MCF 10A (cell line): Measurements from ENCODE around the gene ECHS1. TPM values are rescaled to one million over a fixed set of nuclear protein-coding genes. Genes with fewer than 3 reads are reported as not detected.

Experiments
- BruUV-seq: library from RNA; stranded (reverse); fragments of 400-500 nt; replicated peaks from 2 replicates; lab custom pipeline; 2021; lab: Mats Ljungman, UMichigan
- CTCF ChIA-PET: fragments of 300-600 bp; sonication (Branson Sonifier 250); formaldehyde crosslinking; extraction: SDS; loops from one replicate; lab custom pipeline; 2021; ENCODE audit warnings: antibody characterized with exemption, inconsistent platforms; lab: Yijun Ruan, JAX
- POLR2A ChIA-PET: fragments of 300-600, 350-650 bp; sonication (Branson Sonifier 250); formaldehyde crosslinking; extraction: SDS; loops from one replicate; lab custom pipeline; 2020; ENCODE audit warnings: antibody characterized with exemption, inconsistent platforms; lab: Yijun Ruan, JAX
- DNase-seq: peaks from one replicate; pipeline ENCODE4 v3.0.0-alpha.2; 2018; ENCODE audit not compliant: unreplicated experiment
- H3K27ac Mint-ChIP-seq: one replicate; pipeline ENCODE4 v1.8.0; 2022; ENCODE audit warnings: mild to moderate bottlenecking, low read depth, mixed read lengths; ENCODE audit not compliant: unreplicated experiment
- H3K27me3 Mint-ChIP-seq: one replicate; pipeline ENCODE4 v1.8.0; 2022; ENCODE audit warnings: mixed read lengths; ENCODE audit not compliant: insufficient read depth, unreplicated experiment
- H3K36me3 Mint-ChIP-seq: one replicate; pipeline ENCODE4 v1.8.0; 2022; ENCODE audit warnings: mild to moderate bottlenecking, moderate library complexity, mixed read lengths; ENCODE audit not compliant: insufficient read depth, unreplicated experiment
- H3K4me1 Mint-ChIP-seq: one replicate; pipeline ENCODE4 v1.8.0; 2022; ENCODE audit warnings: mixed read lengths; ENCODE audit not compliant: insufficient read depth, unreplicated experiment
- H3K4me3 Mint-ChIP-seq: one replicate; pipeline ENCODE4 v1.8.0; 2022; ENCODE audit warnings: mild to moderate bottlenecking, moderate library complexity, mixed read lengths; ENCODE audit not compliant: unreplicated experiment
- H3K9me3 Mint-ChIP-seq: one replicate; pipeline ENCODE4 v1.8.0; 2022; ENCODE audit warnings: mixed read lengths; ENCODE audit not compliant: unreplicated experiment
- intact Hi-C: fragments of 100-400 bp; cut with micrococcal nuclease; formaldehyde crosslinking; loops from 2 replicates; pipeline ENCODE4 v1.14.1; 2022
- total RNA-seq: library from RNA; stranded (reverse); gene quantifications from 2 replicates; pipeline ENCODE4 v1.2.3, GENCODE V29; 2022
- TF ChIP-seq, protein P1 (sequence below): fragments of 200-600 bp; IDR thresholded peaks from one replicate; pipeline ENCODE4 v1.8.0; 2022; ENCODE audit warnings: antibody characterized with exemption, mild to moderate bottlenecking; ENCODE audit not compliant: unreplicated experiment

Gene ECHS1
- total RNA-seq, 1 experiment from 2014 or later: 82.7 TPM

DNA sequence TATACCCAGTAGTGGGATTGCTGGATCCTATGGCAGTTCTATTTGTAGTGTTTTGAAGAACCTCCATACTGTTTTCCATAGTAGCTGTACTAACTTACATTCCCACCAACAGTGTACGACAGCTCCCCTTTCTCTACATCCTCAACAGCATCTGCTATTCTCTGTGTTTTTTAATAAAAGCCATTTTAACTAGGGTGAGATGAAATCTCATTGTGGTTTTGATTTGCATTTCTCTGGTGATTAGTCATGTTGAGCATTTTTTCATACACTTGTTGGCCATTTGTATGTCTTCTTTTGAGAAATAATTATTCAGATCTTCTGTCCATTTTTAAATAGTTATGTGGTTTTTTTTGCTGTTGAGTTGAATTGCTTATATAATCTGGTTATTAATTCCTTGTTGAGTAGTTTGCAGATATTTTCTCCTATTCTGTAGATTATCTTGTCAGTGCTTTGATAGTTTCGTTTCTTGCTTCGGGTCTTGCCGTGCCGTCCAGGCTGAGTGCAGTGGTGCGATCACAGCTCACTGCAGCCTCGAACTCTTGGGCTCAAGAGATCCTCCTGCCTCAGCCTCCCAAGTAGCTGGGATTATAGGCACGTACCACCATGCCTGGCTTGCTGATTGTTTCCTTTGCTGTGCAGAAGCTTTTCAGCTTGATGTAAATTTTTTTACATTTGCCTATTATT is 32.8 kb upstream of the ECHS1 start:
- TF ChIP-seq, protein P1, sequence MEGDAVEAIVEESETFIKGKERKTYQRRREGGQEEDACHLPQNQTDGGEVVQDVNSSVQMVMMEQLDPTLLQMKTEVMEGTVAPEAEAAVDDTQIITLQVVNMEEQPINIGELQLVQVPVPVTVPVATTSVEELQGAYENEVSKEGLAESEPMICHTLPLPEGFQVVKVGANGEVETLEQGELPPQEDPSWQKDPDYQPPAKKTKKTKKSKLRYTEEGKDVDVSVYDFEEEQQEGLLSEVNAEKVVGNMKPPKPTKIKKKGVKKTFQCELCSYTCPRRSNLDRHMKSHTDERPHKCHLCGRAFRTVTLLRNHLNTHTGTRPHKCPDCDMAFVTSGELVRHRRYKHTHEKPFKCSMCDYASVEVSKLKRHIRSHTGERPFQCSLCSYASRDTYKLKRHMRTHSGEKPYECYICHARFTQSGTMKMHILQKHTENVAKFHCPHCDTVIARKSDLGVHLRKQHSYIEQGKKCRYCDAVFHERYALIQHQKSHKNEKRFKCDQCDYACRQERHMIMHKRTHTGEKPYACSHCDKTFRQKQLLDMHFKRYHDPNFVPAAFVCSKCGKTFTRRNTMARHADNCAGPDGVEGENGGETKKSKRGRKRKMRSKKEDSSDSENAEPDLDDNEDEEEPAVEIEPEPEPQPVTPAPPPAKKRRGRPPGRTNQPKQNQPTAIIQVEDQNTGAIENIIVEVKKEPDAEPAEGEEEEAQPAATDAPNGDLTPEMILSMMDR: no peak
- CTCF ChIA-PET: interaction anchor here (1.4 kb wide), 1 partner anchor 98 kb away, joined by 6 read pairs; no protein-coding TSS in a partner anchor
- H3K36me3 Mint-ChIP-seq: peaks cover 87% of the 10 kb centered on the region
- intact Hi-C loops: no loop called here
- H3K4me1 Mint-ChIP-seq: peaks cover 19% of the 10 kb centered on the region
- H3K9me3 Mint-ChIP-seq: peaks cover 2% of the 10 kb centered on the region
- no peak for DNase-seq
- H3K27ac Mint-ChIP-seq: no peak overlapping the region
- POLR2A ChIA-PET: interaction anchor here (2.9 kb wide), 1 partner anchor 12 kb away, joined by 11 read pairs; the partner anchor contains the start of gene MTG1
- no peak overlapping the region for H3K4me3 Mint-ChIP-seq
- BruUV-seq: no TSS peak
- H3K27me3 Mint-ChIP-seq: no peaks in the 10 kb centered on the region

DNA sequence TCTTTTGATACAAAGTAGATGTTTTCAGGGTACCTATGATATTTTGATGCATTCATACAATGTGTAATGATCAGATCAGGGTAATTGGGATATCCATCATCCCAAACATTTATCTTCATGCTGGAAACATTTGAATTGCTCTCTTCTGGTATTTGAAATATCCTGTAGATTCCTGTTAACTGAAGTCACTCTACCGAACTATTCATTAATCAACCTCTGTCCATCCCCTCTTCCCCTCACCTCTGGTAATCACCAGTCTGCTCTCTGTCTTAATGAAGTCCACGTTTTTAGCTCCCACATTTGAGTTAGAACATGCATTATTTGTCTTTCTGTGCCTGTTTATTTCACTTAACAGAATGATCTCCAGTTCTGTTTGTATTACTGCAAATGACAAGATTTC is 32.1 kb upstream of the ECHS1 start:
- CTCF ChIA-PET: interaction anchor here (1.4 kb wide), 1 partner anchor 98 kb away, joined by 6 read pairs; no protein-coding TSS in a partner anchor
- H3K36me3 Mint-ChIP-seq: peaks cover 87% of the 10 kb centered on the region

DNA sequence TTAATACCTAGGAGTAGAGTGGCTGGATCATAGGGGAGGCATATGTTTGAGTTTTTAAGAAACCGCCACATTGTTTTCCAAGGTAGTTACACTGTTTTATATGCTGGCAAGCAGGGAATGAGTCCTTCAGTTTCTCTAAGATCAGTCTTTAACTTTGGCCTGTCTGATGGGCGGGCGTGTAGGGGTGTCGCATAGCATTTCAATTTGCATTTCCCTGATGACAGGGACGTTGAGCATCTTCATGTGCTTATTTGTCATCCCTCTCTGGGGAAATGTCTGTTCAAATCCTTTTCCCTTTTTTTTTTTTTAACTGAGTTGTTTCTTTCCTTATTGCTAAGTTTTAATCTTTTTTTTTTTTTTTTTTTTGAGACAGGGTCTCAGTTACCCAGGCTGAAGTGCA is 30.6 kb upstream of the ECHS1 start:
- no TSS peak for BruUV-seq
- intact Hi-C loops: no loop called here
- DNase-seq: no peak
- POLR2A ChIA-PET: interaction anchor here (2.9 kb wide), 1 partner anchor 10 kb away, joined by 11 read pairs; the partner anchor contains the start of gene MTG1
- H3K4me3 Mint-ChIP-seq: no peak overlapping the region
- H3K4me1 Mint-ChIP-seq: peaks cover 19% of the 10 kb centered on the region
- TF ChIP-seq, protein P1: no peak
- H3K9me3 Mint-ChIP-seq: no peaks in the 10 kb centered on the region
- CTCF ChIA-PET: interaction anchor here (1.0 kb wide), 1 partner anchor 74 kb away, joined by 3 read pairs; no protein-coding TSS in a partner anchor
- peaks cover 87% of the 10 kb centered on the region for H3K36me3 Mint-ChIP-seq
- no peak overlapping the region for H3K27ac Mint-ChIP-seq
- H3K27me3 Mint-ChIP-seq: no peaks in the 10 kb centered on the region

More for the DNA sequence above, 32.1 kb upstream of the ECHS1 start:
- no TSS peak for BruUV-seq
- TF ChIP-seq, protein P1: no peak
- Mint-ChIP-seq H3K4me1 (peaks cover 19% of the 10 kb centered on the region), H3K4me3 (no peak overlapping the region), H3K27me3 (no peaks in the 10 kb centered on the region), H3K27ac (no peak overlapping the region), H3K9me3 (no peaks in the 10 kb centered on the region)
- intact Hi-C loops: no loop called here
- DNase-seq: no peak
- POLR2A ChIA-PET: interaction anchor here (2.9 kb wide), 1 partner anchor 11 kb away, joined by 11 read pairs; the partner anchor contains the start of gene MTG1

DNA sequence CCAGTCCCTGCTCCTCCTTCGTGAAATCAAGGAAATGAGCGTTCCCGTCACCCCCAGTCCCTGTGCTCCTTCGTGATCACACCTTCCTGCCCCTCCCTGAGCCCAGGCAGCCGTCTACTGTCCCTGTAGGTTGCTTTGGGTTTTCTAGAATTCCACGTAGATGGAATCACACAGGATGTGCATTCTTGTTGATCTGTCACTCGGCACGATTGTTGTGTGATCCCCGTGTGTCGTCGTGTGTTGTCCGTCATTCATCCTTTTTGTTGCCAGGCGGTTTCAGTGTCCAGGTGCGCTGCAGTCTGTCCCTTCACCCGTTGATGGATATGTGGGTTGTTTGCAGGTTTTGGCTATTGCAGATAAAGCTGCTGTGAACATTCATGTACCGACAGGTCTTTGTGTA is 30.2 kb upstream of the ECHS1 start:
- H3K27ac Mint-ChIP-seq: no peak overlapping the region
- BruUV-seq: no TSS peak
- ChIA-PET CTCF (no interaction called here), POLR2A (interaction anchor here (2.9 kb wide), 1 partner anchor 9 kb away, joined by 11 read pairs; the partner anchor contains the start of gene MTG1)
- no peaks in the 10 kb centered on the region for H3K27me3 Mint-ChIP-seq
- TF ChIP-seq, protein P1: no peak
- H3K36me3 Mint-ChIP-seq: peaks cover 84% of the 10 kb centered on the region
- DNase-seq: no peak
- peaks cover 17% of the 10 kb centered on the region for H3K4me1 Mint-ChIP-seq
- no peaks in the 10 kb centered on the region for H3K9me3 Mint-ChIP-seq
- intact Hi-C loops: no loop called here
- H3K4me3 Mint-ChIP-seq: no peak overlapping the region
